AG04450 (cell line): ENCODE results near the gene APP. TPM values are rescaled to one million over a fixed set of nuclear protein-coding genes. Genes with fewer than 3 reads are reported as not detected.

Source experiments
- CTCF ChIA-PET: fragments of 300-600, 350-600 bp; formaldehyde crosslinking; extraction: SDS; loops from one replicate; lab custom pipeline; 2022; ENCODE audit warnings: antibody characterized with exemption, inconsistent platforms; lab: Charles Lee
- POLR2A ChIA-PET: fragments of 350-600 bp; formaldehyde crosslinking; extraction: SDS; loops from one replicate; lab custom pipeline; 2021; ENCODE audit warnings: antibody characterized with exemption, inconsistent platforms; lab: Yijun Ruan, JAX
- DNase-seq: peaks from one replicate; pipeline ENCODE4 v3.0.0-alpha.2; 2011; ENCODE audit warnings: low read depth, low spot score
- H3K27ac ChIP-seq: one replicate; pipeline ENCODE4 v1.5.1; 2012; ENCODE audit warnings: low read depth, low read length, control low read depth
- H3K27me3 ChIP-seq: one replicate; pipeline ENCODE4 v1.6.0; 2012; ENCODE audit warnings: low read length; ENCODE audit not compliant: control insufficient read depth, insufficient read depth
- H3K4me3 ChIP-seq: 2 replicates; pipeline ENCODE4 v1.5.1; 2011; ENCODE audit warnings: mild to moderate bottlenecking, low read depth, low read length, control low read depth
- H3K9me3 ChIP-seq: 2 replicates; pipeline ENCODE4 v1.5.1; 2012; ENCODE audit warnings: low read length; ENCODE audit not compliant: control insufficient read depth, insufficient read depth
- CTCF ChIP-seq: IDR thresholded peaks from 2 replicates; pipeline ENCODE4 v1.5.1; 2011; ENCODE audit warnings: low read depth, low read length, control low read depth, inconsistent platforms
- polyA plus RNA-seq: library from polyadenylated mRNA; depleted of rRNA; stranded (reverse); fragments of >200 nt; gene quantifications from 2 replicates; pipeline ENCODE4 v1.2.3, GENCODE V29; 2011

APP gene
- polyA plus RNA-seq, 1 experiment = 870 TPM

GRCh38 chr21:26126168-26126553, 44.4 kb downstream of the APP start:
- Histone ChIP-seq H3K27ac (no peak overlapping the region), H3K4me3 (no peak overlapping the region), H3K27me3 (no peaks in the 10 kb centered on the region), H3K9me3 (no peaks in the 10 kb centered on the region)
- POLR2A ChIA-PET = no interaction called here
- CTCF ChIA-PET = no interaction called here
- no peak for TF ChIP-seq CTCF
- DNase-seq = no peak

- Histone ChIP-seq H3K4me3 (no peak overlapping the region), H3K9me3 (no peaks in the 10 kb centered on the region), H3K27ac (no peak overlapping the region), H3K27me3 (no peaks in the 10 kb centered on the region)
- CTCF ChIA-PET = interaction anchor here (0.5 kb wide), 1 partner anchor 235 kb away, joined by 7 read pairs; no protein-coding TSS in a partner anchor
- POLR2A ChIA-PET = no interaction called here
- no peak for DNase-seq
- no peak for TF ChIP-seq CTCF
Observed at GRCh38 chr21:26125433-26126167, 45.0 kb downstream of the APP start.

- no peak for TF ChIP-seq CTCF
- Histone ChIP-seq H3K27ac (no peak overlapping the region), H3K4me3 (no peak overlapping the region), H3K9me3 (no peaks in the 10 kb centered on the region), H3K27me3 (no peaks in the 10 kb centered on the region)
- DNase-seq = no peak
- ChIA-PET CTCF (interaction anchor here (0.7 kb wide), 1 partner anchor 238 kb away, joined by 3 read pairs; no protein-coding TSS in a partner anchor), POLR2A (no interaction called here)
Observed at GRCh38 chr21:26124896-26125295, 45.7 kb downstream of the APP start.

- Histone ChIP-seq H3K27me3 (no peaks in the 10 kb centered on the region), H3K4me3 (no peak overlapping the region), H3K9me3 (no peaks in the 10 kb centered on the region), H3K27ac (no peak overlapping the region)
- CTCF ChIA-PET = interaction anchor here (0.7 kb wide), 1 partner anchor 239 kb away, joined by 3 read pairs; no protein-coding TSS in a partner anchor
- TF ChIP-seq CTCF = no peak
- POLR2A ChIA-PET = interaction anchor here (0.9 kb wide), 1 partner anchor 24 kb away, joined by 4 read pairs; no protein-coding TSS in a partner anchor
- DNase-seq = no peak
Observed at GRCh38 chr21:26124421-26124833, 46.1 kb downstream of the APP start.

- H3K27me3 ChIP-seq = no peaks in the 10 kb centered on the region
- ChIA-PET POLR2A (no interaction called here), CTCF (no interaction called here)
- no peak for TF ChIP-seq CTCF
- no peak overlapping the region for H3K4me3 ChIP-seq
- DNase-seq = no peak
- no peak overlapping the region for H3K27ac ChIP-seq
- H3K9me3 ChIP-seq = no peaks in the 10 kb centered on the region
Observed at GRCh38 chr21:26123012-26123411, 47.6 kb downstream of the APP start.
